GM19238 (cell line): ENCODE measurements around the gene PLVAP.

Source experiments
- DNase-seq: peaks from one replicate; pipeline ENCODE4 v3.0.0; 2011; ENCODE audit warnings: low spot score; ENCODE audit not compliant: insufficient read length

PLVAP gene

DNA sequence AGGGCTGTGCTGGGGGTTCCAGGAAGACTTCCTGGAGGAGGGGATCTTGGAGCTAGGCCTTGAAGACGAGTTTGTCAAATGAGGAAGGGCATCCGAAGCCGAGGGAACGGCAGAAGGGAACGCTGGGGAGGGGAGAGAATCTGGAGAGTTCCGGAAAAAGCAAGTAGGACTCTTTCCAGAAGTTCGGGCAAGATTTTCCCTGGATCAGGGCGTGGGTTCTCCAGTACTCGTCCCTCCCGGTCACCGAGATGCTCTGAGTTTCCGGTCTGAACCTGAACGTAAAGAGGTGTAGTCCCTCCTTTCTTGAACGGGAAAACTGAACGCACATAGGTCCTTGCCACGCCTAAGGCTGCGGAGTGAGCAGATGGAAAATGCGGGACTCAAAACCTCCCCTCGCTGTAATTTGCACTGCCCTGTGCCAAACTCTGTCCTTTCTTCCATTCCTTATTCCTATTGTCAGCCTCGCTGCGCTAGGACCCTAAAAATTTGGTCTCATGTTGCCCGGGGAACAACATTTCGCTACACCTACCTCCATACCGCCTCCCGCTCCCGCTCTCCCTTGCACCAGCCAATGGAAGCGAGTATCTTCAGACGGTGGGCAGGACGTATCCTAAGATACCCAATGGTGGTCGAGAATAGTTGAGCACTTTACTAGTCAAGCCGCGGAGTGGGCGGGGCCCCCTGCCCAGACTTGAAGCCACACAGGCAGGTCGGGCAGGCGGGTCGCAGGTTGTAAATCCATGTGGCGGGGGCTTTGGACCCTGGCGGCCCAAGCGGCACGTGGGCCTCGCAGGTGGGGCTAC is 40.1 kb downstream of the PLVAP start, which contains the start of gene GTPBP3:
Gene GTPBP3 (plus strand): TSS at position 682 of the 803 bp plus-strand sequence. CDS start 59 bp downstream, at position 741.
- peak; percentile 97 for DNase-seq

DNA sequence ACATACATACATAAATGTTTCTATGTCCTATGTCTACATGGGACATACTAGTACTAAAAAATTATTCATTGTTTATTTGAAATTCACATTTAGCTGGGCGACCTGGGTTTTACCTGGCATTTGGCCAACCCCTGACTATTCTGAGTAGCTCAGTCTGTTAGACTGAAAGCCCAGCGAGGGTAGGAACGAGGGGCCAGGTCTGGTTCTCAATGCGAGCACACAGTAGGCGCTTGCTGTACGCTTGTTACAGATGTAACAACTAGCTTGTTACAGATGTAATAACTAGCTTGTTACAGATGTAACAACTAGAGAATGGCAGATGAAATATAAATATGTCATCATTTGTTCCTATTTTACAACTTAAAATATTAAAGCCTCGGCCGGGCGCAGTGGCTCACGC is 41.6 kb downstream of the PLVAP start:
- no peak for DNase-seq

DNA sequence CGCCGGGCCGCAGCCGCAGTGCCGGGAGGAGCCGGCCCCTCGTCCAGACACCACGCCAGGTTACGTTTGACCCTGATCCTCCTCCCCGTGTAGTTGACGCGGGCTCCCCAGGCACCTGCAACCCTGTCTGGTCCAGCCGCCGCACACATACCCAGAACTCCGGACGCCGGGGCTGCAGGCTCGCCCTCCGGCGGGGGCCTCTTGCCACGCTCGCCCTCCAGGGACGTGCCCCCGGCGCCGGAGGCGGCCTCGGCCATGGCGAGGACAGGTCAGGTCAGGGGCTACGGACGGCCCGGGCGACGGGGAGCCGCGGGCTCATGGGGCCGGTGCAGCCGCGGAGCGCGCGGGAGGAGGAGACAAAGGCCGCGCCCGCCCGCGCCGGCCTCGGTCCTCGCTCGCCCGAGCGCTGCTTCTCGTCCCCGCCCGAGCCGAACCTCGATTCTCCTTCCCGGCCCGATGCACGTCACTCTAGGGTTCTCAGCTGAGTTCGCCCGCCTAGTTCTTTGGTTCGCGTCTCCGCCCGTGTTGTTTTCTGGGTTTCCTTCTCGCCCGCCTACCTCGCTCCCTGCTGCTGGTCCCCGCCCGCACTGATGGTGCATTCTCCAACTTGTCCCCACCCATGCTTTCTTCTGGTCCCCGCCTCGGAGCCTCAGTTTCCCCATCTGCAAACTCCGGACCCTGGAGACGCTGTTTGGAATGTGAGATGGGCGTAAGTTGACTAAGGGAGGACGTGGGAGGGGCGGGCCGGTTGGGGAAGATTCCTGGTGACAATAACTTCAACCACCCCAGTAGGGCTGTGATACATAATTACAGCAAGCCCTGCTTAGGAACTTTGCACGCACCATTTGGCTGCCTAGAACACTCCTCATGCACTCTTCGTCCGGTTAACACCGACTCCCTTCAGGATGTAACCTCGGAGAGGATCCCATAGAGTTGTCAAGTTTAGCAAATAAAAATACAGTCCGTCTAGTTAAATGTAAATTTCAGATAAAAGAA is 42.4 kb downstream of the PLVAP start, which contains the start of gene ANO8:
Gene ANO8 (minus strand): TSS at position 442 of the 996 bp plus-strand sequence. CDS start 185 bp downstream, at position 257.
- peak; percentile 94 for DNase-seq

DNA sequence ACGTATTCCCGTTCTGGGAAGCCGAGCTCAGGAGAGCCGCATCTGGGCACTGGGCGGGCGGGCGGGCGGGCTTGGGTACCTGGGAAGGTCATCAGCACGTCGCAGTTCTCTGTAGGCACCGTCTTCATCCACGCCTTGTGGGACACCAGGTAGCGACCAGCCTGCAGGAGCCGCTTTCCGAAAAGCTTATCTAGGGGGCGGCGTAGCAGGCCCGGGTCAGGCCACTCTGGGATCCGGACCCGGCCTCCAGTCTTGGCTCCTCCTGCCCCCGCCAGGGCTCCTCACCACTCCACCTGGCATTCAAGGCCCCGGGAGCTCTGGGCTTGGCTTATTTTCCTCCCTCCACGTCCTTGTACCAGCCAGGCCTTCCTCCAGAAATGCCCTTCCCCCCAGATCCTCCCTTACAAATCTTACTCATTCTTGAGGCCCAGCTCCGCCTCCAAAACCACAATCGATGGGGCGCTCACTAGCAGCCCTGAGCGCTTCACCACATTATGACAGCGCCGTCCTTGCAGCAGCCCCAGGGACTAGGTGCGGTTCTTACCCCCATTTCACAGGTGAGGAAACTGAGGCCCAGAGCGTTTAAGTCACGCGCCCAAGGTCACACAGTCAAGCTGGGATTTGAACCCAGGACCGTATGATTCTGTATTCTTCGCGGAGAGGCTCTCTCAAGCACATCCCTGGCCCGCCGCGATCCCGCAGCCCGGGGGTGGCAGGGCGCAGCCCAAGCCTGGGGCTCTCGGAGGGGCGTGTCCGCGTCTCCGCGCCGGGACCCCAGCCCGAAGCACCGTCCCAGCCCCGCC is 43.3 kb downstream of the PLVAP start:
- DNase-seq = peak; percentile 78

DNA sequence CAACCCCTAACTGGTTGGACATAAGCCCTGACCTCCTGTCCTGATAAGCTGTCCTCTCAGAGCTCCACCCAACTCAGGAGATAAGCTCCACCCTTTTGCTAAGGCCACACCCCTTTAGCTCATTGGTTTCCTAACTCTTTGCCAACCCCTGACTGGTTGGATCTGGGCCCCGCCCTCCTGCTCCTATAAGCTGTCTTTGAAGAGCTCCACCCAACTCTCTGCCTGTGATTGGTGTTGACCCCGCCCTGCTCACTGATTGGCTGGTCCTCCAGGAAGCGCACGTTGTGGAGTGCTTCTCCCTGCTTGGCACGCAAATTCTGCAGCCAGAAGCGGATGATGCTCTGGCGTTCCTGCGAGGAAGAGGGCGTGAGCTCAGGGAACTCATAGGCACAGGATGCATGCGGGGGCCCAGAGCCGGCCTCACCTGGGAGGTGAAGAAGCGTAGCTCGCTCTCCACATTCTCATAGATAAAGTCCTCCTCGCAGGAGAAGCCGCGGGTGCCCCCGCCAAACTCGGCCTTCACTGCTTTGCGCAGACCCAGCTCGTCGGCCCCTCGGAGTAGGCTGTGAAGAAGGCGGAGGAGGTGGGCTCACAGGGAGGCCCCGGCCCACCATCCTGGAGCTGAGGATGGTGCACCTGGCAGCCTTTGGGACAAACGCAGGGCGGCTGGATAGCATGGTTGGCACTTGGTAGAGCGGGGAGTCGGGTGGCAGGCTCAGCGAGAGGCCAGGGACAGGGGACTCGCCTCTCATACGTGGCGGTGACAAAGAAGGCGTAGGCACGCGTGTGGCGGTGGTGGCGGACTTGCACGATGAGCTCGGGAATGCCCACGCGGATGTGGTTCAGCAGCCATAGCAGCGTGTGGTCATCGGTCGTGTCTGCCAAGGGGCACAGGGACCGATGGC is 44.2 kb downstream of the PLVAP start:
- no peak for DNase-seq

DNA sequence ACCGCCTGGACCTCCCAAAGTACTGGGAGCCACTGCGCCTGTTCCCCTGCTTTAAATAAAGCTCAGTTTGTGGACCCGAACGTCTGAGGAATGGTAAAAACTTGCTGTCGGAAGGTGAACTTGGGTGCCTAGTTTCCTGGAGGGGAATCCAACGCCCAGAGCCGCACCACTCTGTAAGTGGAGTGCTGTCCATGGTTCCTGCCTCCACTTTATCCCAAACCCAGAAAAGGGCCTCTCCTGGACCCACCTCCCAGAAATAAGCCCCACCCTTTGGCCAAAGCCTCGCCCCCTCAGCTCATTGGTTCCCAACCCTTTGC is 44.8 kb downstream of the PLVAP start:
- DNase-seq = no peak

DNA sequence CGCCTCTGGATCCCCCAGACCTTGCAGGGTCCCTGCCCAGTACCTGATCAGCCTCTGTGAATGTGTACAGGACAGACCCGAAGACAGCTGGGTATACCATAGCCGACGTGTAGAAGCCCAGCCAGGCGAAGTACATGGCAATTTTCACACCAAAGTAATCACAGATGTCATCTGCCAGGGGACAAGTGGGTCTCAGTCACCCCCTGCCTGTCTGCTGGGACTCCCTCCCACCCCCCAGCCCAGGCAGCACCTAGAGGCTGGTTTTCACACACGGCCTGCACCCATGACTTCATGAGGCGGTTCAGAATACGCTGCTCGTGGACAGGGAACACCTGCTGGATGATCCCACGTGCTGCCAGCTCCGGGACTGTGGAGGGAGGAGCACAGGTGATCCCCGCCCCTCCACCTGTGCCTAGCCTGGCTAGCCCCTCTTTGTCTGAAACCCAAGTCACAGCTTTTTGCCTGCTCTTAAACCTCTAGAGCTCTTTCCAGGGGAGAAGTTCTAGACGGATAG is 46.0 kb downstream of the PLVAP start:
- DNase-seq = no peak

DNA sequence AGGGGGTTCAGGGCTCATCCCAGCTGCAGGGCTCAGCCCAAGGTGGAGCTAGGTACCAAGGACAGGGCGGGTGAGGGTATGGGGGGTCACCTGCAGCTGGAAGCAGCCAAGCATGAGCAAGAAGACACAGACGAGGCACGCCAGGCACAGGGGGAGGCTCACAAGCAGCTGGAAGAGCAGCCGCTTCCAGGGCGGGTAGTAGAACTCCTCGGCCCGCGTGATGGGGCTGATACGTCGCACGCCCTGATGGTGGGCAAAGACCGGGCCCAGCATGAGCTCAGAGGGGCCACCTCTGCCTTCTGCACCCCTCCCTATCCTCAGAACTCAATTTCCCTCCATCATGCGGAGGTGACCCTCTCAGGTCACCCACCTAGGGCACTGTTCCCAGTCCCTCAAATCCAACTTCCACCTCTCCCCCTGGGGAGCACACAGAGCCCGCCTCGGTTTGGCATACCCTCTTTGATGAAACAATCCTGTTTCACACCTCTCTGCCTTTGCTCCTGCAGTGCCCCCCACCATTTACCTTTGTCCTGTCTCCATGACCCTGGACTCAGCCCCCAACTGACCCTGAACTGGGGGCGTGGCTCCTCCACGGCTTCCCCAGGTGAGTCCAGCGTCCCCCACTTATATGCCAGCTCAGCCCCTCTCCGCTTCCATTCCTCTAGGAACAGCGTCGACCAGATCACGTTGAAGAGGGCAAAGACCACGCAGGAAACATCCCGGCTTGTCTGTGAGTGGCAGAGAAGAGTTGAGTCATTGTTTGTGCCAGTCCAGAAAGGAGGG is 46.7 kb downstream of the PLVAP start:
- no peak for DNase-seq

DNA sequence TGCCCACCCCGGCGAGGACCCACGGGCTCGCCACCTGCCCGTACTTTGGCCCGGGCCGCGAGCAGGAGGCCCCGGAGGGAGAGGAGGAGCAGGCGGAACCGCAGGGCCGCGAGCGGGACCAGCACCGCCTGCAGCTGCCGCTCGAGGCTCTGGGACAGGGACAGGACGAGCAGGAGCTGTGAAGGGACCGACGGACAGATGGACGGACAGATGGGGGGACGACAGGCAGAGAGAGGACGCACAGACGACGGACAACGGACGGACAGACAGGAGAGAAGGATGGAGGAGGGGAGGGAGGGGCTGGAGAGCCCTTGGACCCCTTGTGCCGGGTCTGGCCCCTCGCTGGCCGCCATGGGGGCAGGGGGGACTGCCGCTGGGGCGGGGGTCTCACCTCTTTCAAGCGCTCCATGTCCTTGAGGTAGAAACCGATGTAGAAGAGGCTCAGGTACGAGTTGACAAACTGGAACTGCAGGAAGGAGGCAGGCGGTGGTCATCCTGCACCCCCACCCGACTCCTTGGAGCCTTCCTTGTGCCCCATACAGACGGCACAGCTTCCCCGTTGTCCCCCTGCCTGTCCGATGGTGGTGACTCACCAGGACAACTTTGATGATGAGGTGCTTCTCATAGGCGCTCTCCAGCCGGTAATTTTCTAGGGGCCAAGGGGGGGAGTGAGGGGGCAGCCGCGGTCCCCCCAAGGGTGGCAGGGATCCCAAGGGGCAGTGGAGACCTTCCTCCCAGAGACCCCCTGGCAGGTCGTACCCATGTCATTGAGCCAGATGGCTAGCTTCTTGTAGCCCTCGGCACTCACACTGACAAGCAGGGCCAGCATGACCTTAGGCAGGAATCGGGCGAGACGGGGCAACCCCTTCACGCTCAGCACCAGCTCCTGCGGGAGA is 47.5 kb downstream of the PLVAP start:
- no peak for DNase-seq

DNA sequence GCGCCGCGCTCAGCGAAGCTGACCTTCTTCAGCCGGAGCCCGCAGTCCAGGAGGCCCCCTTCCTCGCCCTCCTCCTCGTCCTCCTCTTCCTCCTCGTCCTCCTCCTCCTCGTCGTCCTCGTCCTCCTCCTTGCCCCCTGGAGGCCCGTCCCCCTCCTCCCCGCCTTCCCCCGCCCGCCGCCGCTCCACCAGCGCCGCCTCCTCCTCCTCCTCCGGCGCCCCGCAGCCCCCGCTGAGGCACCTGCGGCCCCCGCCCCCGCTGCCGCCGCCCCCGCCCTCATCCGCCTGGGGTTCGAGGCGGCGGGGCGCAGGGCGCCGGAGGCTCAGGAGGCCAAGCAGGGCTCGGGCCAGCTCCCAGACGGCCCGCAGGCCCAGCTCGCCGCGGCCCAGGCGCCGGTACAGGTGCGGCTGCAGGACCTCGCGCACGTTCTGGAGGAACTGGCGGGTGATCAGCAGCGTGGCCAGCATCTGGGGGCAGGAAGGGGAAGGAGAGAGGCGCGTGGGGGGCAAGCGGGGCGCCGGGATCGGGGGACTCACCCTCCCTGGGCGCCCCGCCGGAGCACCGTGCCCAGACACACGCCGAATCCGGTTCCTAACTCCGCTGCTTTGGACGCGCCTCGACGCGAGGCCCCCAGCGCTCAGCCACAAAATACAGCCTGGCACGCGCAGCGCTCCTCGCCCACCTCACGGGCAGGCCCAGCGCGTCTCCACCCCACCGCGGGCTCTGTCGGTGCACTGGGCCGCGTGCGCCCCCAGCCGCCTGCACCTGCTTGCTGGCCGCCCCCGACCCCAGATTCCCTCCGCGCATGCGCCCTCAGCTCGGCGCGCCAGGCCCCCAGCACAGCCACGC is 48.4 kb downstream of the PLVAP start:
- no peak for DNase-seq

DNA sequence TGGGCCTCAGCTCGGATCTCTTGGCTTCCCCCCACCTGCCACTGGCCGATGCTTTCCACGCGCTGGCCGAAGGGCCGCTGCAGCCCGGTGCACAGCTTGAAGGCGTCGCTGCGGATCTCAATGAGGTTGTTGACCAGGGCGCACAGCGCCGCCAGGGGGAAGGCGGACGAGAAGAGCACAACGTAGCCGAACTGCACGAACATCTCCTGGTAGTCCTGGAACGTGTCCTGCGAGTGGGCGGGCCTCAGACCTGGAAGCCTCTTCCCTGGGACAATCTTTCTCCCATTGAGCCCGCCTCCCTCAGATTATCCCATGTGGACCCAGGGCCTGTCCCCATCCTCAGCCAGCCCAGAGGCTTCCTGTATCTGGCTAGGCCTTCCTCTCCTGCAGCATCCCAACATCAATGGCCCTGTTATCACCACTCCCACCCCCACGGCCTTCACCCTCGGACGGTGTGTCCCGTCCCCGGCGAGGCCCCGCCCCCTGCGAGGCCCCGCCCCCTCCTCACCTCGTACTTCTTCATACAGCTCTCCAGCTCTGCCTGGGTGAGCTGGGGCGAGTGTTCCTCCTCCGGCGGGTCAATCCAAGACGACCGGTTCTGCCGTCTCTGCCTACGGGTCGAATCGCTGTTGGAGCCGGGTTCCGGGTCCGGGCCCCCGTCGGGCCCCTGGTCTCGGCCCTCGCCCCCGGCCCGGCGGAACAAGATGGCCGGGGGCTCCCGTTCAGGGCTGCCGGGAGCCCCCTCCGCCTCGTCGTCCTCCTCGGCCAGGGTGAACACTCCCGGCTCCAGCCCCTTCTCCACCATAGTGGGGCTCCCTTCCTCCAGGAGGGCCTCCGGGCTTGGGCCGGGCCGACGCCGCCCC is 49.3 kb downstream of the PLVAP start:
- DNase-seq = peak; percentile 86

DNA sequence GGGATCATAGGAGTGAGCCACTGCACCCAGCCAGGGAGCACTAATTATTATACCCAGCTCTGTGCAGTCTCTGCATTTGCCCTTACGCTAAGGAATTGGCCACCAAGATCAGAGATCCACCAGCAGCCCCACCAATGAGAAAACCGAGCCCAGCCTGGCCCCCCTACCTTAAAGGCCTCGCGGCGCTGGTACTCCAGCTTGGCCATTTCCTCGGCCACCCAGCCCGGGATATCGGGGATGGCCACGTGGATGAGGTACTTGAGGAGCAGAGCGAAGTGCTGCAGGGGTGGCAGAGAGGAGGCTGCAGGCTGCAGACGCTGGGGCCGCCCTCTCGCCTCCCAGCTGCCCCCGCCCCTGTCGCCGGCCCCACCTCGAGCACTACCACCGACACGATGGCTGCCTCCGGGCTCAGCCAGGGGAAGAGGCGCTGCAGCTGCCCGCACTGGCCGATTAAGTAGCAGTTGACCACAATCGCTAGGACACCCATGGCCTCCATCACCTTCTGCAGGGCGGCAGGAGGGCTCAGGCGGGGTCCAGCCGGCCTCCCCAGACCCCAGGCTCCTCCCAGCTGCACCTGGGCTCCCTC is 50.0 kb downstream of the PLVAP start:
- DNase-seq = no peak

DNA sequence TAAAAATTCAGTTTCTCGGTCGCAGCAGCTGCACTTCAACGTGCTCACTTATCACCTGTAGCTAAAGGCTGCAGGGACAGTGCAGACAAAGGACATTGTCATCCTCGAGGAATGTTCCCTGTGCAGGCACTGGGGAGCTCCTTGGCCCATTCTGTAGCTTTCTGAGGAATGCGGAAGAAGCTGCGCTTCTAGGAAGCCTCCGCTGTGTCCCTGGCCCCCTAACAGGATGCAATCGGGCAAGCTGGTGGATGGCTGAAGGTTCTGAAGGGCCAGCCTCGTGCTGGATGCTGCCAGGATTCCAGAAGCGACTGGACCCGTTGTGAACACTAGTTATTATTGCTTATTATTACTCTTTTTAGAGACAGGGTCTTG is 50.6 kb downstream of the PLVAP start:
- DNase-seq = no peak

DNA sequence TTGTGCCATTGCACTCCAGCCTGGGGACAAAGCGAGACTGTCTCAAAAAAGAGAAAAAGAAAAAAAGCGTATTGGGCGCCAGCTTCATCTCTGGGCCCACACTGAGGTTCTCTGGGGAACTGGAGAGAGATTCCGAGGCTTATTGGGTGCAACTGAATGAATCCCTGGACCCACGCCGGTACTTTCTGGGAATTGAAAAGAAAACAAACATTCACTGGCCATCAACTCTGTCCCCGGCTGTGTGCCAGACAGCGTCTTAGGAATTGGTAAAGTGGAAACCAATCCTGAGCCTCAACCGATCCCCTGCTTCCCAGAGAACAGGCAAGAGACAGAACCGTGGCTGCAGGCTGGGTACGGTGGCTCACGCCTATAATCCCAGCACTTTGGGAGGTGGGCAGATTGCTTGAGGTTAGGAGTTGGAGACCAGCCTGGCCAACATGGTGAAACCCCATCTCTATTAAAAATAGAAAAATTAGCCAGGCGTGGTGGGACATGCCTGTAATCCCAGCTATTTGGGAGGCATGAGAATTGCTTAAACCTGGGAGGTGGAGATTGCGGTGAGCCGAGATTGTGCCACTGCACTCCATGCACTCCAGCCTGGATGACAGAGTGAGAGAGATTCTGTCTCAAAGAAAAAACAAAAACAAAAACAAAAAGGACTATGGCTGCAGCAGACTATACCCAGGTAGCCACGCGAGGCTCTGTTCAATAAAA is 51.1 kb downstream of the PLVAP start:
- no peak for DNase-seq

DNA sequence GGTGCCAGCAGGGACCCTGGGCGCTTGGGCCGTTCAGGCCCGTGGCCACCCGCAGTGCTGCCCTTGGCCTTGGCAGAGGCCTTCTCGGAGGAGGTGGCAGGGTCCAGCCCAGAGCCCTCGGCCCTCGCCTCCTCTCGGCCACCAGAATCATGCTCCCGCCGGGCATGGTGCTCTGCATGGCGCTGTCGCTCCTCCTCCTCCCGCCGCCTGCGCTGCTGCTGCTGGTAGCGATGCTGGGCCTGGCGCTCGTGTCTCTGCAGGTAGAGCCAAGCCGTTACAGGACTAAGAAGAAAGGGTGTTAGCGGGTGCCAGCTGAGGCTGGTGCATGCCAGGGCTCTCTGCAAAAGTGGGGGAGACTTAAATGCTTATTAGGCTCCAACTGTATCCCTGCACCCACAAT is 52.0 kb downstream of the PLVAP start:
- no peak for DNase-seq
